ENCODE results near the gene DIP2A.

The DIP2A gene

GRCh38 chr21:46437511-46437910 lies 21.2 kb upstream of the DIP2A start:
- DNase-seq (ENCODE audit: low read depth) = no peak
- TF ChIP-seq CTCF (IDR thresholded peaks at IDR 0.05; ENCODE audit: control insufficient read depth, insufficient read depth, low read depth, low read length, missing control alignments) = no peak
- H3K4me3 ChIP-seq (ENCODE audit: control insufficient read depth, low read depth, low read length) = no peak overlapping the region

- no peak for DNase-seq (ENCODE audit: low read depth)
- TF ChIP-seq CTCF (IDR thresholded peaks at IDR 0.05; ENCODE audit: control insufficient read depth, insufficient read depth, low read depth, low read length, missing control alignments) = no peak
- H3K4me3 ChIP-seq (ENCODE audit: control insufficient read depth, low read depth, low read length) = no peak overlapping the region
Observed at GRCh38 chr21:46438241-46438640, 20.4 kb upstream of the DIP2A start.

- H3K4me3 ChIP-seq (ENCODE audit: control insufficient read depth, low read depth, low read length) = no peak overlapping the region
- no peak for TF ChIP-seq CTCF (IDR thresholded peaks at IDR 0.05; ENCODE audit: control insufficient read depth, insufficient read depth, low read depth, low read length, missing control alignments)
- no peak for DNase-seq (ENCODE audit: low read depth)
Observed at GRCh38 chr21:46439906-46440305, 18.8 kb upstream of the DIP2A start.

- no peak for TF ChIP-seq CTCF (IDR thresholded peaks at IDR 0.05; ENCODE audit: control insufficient read depth, insufficient read depth, low read depth, low read length, missing control alignments)
- H3K4me3 ChIP-seq (ENCODE audit: control insufficient read depth, low read depth, low read length) = no peak overlapping the region
- no peak for DNase-seq (ENCODE audit: low read depth)
Observed at GRCh38 chr21:46441331-46441730, 17.4 kb upstream of the DIP2A start.

- no peak for DNase-seq (ENCODE audit: low read depth)
- no peak overlapping the region for H3K4me3 ChIP-seq (ENCODE audit: control insufficient read depth, low read depth, low read length)
- no peak for TF ChIP-seq CTCF (IDR thresholded peaks at IDR 0.05; ENCODE audit: control insufficient read depth, insufficient read depth, low read depth, low read length, missing control alignments)
Observed at GRCh38 chr21:46441961-46442498, 16.7 kb upstream of the DIP2A start.

- H3K4me3 ChIP-seq (ENCODE audit: control insufficient read depth, low read depth, low read length) = no peak overlapping the region
- no peak for DNase-seq (ENCODE audit: low read depth)
- TF ChIP-seq CTCF (IDR thresholded peaks at IDR 0.05; ENCODE audit: control insufficient read depth, insufficient read depth, low read depth, low read length, missing control alignments) = no peak
Observed at GRCh38 chr21:46442938-46443337, 15.8 kb upstream of the DIP2A start.

GRCh38 chr21:46443910-46444309 lies 14.8 kb upstream of the DIP2A start:
- TF ChIP-seq CTCF (IDR thresholded peaks at IDR 0.05; ENCODE audit: control insufficient read depth, insufficient read depth, low read depth, low read length, missing control alignments) = no peak
- no peak for DNase-seq (ENCODE audit: low read depth)
- H3K4me3 ChIP-seq (ENCODE audit: control insufficient read depth, low read depth, low read length) = no peak overlapping the region

Data from AG09309 (cell line).